Smooth muscle cell (in vitro differentiated cells): ENCODE results near the gene JUND. TPM values are rescaled to one million over a fixed set of nuclear protein-coding genes. Genes with fewer than 3 reads are reported as not detected.

Experiments used
- DNase-seq: peaks from one replicate; lab custom pipeline; 2025; ENCODE audit not compliant: unreplicated experiment; lab: John Stamatoyannopoulos, UW
- H2AFZ ChIP-seq: fragments of 200-600 bp; sonication (generic); 2 replicates; pipeline ENCODE4 v1.6.0; 2016; ENCODE audit warnings: antibody characterized with exemption, low read depth, mild to moderate bottlenecking
- H3F3A ChIP-seq: fragments of 200-600 bp; sonication (generic); 2 replicates; pipeline ENCODE4 v1.6.0; 2017; ENCODE audit warnings: antibody characterized with exemption, low read depth
- H3K27ac ChIP-seq: fragments of 200-600 bp; sonication (generic); 2 replicates; pipeline ENCODE4 v1.5.1; 2016; ENCODE audit warnings: low read depth, mild to moderate bottlenecking
- H3K27me3 ChIP-seq: fragments of 200-600 bp; sonication (generic); 2 replicates; pipeline ENCODE4 v1.6.1; 2016; ENCODE audit warnings: low read depth, mild to moderate bottlenecking
- H3K36me3 ChIP-seq: fragments of 200-600 bp; sonication (generic); 2 replicates; pipeline ENCODE4 v1.5.1; 2016; ENCODE audit warnings: low read depth
- H3K4me1 ChIP-seq: fragments of 200-600 bp; sonication (generic); 2 replicates; pipeline ENCODE4 v1.5.1; 2016; ENCODE audit warnings: low read depth
- H3K4me2 ChIP-seq: fragments of 200-600 bp; sonication (generic); 2 replicates; pipeline ENCODE4 v1.6.0; 2016; ENCODE audit warnings: mild to moderate bottlenecking
- H3K4me3 ChIP-seq: fragments of 200-600 bp; sonication (generic); 2 replicates; pipeline ENCODE4 v1.5.1; 2016; ENCODE audit warnings: mild to moderate bottlenecking
- H3K79me2 ChIP-seq: fragments of 200-600 bp; sonication (generic); 2 replicates; pipeline ENCODE4 v1.6.0; 2016; ENCODE audit warnings: low read depth, mild to moderate bottlenecking
- H3K9ac ChIP-seq: fragments of 200-600 bp; sonication (generic); 2 replicates; pipeline ENCODE4 v1.6.0; 2016; ENCODE audit warnings: low read depth
- H3K9me3 ChIP-seq: fragments of 200-600 bp; sonication (generic); replicated peaks from 2 replicates; pipeline ENCODE4 v1.5.1; 2016; ENCODE audit warnings: low read depth
- H4K20me1 ChIP-seq: fragments of 200-600 bp; sonication (generic); 2 replicates; pipeline ENCODE4 v1.6.0; 2016; ENCODE audit warnings: low read depth
- CTCF ChIP-seq: fragments of 200-600 bp; sonication (generic); IDR thresholded peaks from 2 replicates; pipeline ENCODE4 v1.5.1; 2017; ENCODE audit warnings: borderline replicate concordance, mild to moderate bottlenecking, antibody characterized with exemption; ENCODE audit not compliant: insufficient read depth, poor library complexity, severe bottlenecking
- WGBS: methylation state at CpG from one replicate; pipeline ENCODE4 v1.1.7; 2016; ENCODE audit warnings: low lambda C conversion rate; 5-methylcytosine and 5-hydroxymethylcytosine counted together
- polyA plus RNA-seq: library from polyadenylated mRNA; unstranded; fragments of >200 nt; fragmentation: Nextera tagmentation; extraction: Ambion mirVana; gene quantifications from 2 replicates; pipeline ENCODE4 v1.2.1, GENCODE V29; 2016
- total RNA-seq: library from RNA; depleted of rRNA; stranded (reverse); fragments of >200 nt; gene quantifications from 2 replicates; pipeline ENCODE4 v1.2.3, GENCODE V29; 2014

The JUND gene
- total and polyA plus RNA-seq, 2 experiments from 2014 or later = 164 to 464 TPM

- H4K20me1 ChIP-seq = peaks cover 56% of the 10 kb centered on the region
- under 1% methylated on average over 84 of the region's 111 CpGs for WGBS
- H3K27me3 ChIP-seq = no peaks in the 10 kb centered on the region
- H3K4me2 ChIP-seq = peak overlapping the region; percentile 89
- peaks cover 15% of the 10 kb centered on the region for H3K4me1 ChIP-seq
- H3K79me2 ChIP-seq = peaks cover 40% of the 10 kb centered on the region
- peak overlapping the region; percentile 100 for H3K9ac ChIP-seq
- peak; percentile 66 for DNase-seq
- H2AFZ ChIP-seq = no peak overlapping the region
- peaks cover 34% of the 10 kb centered on the region for H3F3A ChIP-seq
- TF ChIP-seq CTCF = no peak
- peak overlapping the region; percentile 96 for H3K4me3 ChIP-seq
- peak overlapping the region; percentile 97 for H3K27ac ChIP-seq
- no peaks in the 10 kb centered on the region for H3K9me3 ChIP-seq
- no peaks in the 10 kb centered on the region for H3K36me3 ChIP-seq
These were observed 958 bp downstream of the JUND start for GRCh38 chr19:18280247-18281081.

GRCh38 chr19:18279516-18280246 lies 1.7 kb downstream of the JUND start:
- peak overlapping the region; percentile 89 for H3K4me2 ChIP-seq
- peaks cover 15% of the 10 kb centered on the region for H3K4me1 ChIP-seq
- peaks cover 63% of the 10 kb centered on the region for H4K20me1 ChIP-seq
- no peak overlapping the region for H2AFZ ChIP-seq
- TF ChIP-seq CTCF = peak; percentile 70
- H3K36me3 ChIP-seq = no peaks in the 10 kb centered on the region
- H3K9me3 ChIP-seq = no peaks in the 10 kb centered on the region
- peak overlapping the region; percentile 97 for H3K27ac ChIP-seq
- DNase-seq = peak; percentile 29
- H3K79me2 ChIP-seq = peaks cover 40% of the 10 kb centered on the region
- no peaks in the 10 kb centered on the region for H3K27me3 ChIP-seq
- under 1% methylated on average over 46 of the region's 55 CpGs for WGBS
- H3K9ac ChIP-seq = peak overlapping the region; percentile 100
- peak overlapping the region; percentile 96 for H3K4me3 ChIP-seq
- peaks cover 36% of the 10 kb centered on the region for H3F3A ChIP-seq

DNA sequence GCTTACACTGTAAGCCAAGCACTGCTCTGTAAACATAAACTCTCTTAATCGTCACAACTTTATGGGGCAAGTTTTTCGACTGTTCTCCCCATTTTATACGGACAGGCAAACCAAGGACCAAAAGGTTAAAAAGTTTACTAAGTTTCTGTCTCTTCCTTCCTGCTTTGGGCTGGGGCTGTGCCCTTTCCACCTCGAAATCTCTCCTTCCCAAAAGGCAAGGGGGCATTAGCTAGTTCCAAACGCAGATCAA lies 2.2 kb downstream of the JUND start:
- peak overlapping the region; percentile 89 for H3K4me2 ChIP-seq
- peak overlapping the region; percentile 97 for H3K27ac ChIP-seq
- H2AFZ ChIP-seq = no peak overlapping the region
- H3K4me3 ChIP-seq = peak overlapping the region; percentile 96
- H3K27me3 ChIP-seq = no peaks in the 10 kb centered on the region
- H3K9ac ChIP-seq = peak overlapping the region; percentile 100
- no peak for DNase-seq
- TF ChIP-seq CTCF = no peak
- H3K36me3 ChIP-seq = no peaks in the 10 kb centered on the region
- H3F3A ChIP-seq = peaks cover 40% of the 10 kb centered on the region
- 21% methylated on average over 5 of the region's 5 CpGs for WGBS
- peaks cover 15% of the 10 kb centered on the region for H3K4me1 ChIP-seq
- no peaks in the 10 kb centered on the region for H3K9me3 ChIP-seq
- peaks cover 68% of the 10 kb centered on the region for H4K20me1 ChIP-seq
- H3K79me2 ChIP-seq = peaks cover 40% of the 10 kb centered on the region
